Measurements from ENCODE around the gene ACSL3. TPM values are rescaled to one million over a fixed set of nuclear protein-coding genes. Genes with fewer than 3 reads are reported as not detected.

ACSL3 gene
- total and polyA plus RNA-seq, 10 donors: 7.5 to 50.2 (median 41.8) TPM

- Histone ChIP-seq H3K9me3 (peaks cover 0 to 34% (median 30%) of the 10 kb centered on the region in 8 donors), H3K4me3 (no peak overlapping the region), H3K36me3 (peaks cover 0 to 98% (median 63%) of the 10 kb centered on the region in 6 donors), H3K27ac (no peak overlapping the region), H3K27me3 (replicated peaks in 1 of 7) (no peaks in the 10 kb centered on the region), H3K4me1 (no peaks in the 10 kb centered on the region)
- 82 to 95% (median 94%) methylated on average over 4 of the region's 4 CpGs for WGBS, 5 donors
- intact Hi-C loops (cut with DNase I; ENCODE audit: low total_unique reads): no loop called here
- no peak for TF ChIP-seq POLR2AphosphoS5 (IDR thresholded peaks at IDR 0.05)
- no peak for TF ChIP-seq POLR2A (IDR thresholded peaks at IDR 0.05)
- TF ChIP-seq, protein P1, sequence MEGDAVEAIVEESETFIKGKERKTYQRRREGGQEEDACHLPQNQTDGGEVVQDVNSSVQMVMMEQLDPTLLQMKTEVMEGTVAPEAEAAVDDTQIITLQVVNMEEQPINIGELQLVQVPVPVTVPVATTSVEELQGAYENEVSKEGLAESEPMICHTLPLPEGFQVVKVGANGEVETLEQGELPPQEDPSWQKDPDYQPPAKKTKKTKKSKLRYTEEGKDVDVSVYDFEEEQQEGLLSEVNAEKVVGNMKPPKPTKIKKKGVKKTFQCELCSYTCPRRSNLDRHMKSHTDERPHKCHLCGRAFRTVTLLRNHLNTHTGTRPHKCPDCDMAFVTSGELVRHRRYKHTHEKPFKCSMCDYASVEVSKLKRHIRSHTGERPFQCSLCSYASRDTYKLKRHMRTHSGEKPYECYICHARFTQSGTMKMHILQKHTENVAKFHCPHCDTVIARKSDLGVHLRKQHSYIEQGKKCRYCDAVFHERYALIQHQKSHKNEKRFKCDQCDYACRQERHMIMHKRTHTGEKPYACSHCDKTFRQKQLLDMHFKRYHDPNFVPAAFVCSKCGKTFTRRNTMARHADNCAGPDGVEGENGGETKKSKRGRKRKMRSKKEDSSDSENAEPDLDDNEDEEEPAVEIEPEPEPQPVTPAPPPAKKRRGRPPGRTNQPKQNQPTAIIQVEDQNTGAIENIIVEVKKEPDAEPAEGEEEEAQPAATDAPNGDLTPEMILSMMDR (IDR thresholded peaks at IDR 0.05 in 8 of 11, conservative IDR thresholded peaks at IDR 0.05 in 3 of 11): no peak
- DNase-seq: no peak
These were observed 75.0 kb downstream of the ACSL3 start for GRCh38 chr2:222935688-222936298.

- 95 to 100% (median 98%) methylated on average over 7 of the region's 7 CpGs for WGBS, 5 donors
- no peak overlapping the region for H3K4me3 ChIP-seq
- H3K27me3 ChIP-seq (replicated peaks in 1 of 7): no peaks in the 10 kb centered on the region
- no peaks in the 10 kb centered on the region for H3K4me1 ChIP-seq
- H3K36me3 ChIP-seq: peaks cover 0 to 98% (median 57%) of the 10 kb centered on the region in 6 donors
- no peak for DNase-seq
- intact Hi-C loops (cut with DNase I; ENCODE audit: low total_unique reads): no loop called here
- no peak overlapping the region for H3K27ac ChIP-seq
- H3K9me3 ChIP-seq: peaks cover 0 to 34% (median 30%) of the 10 kb centered on the region in 8 donors
- no peak for TF ChIP-seq POLR2A (IDR thresholded peaks at IDR 0.05)
- TF ChIP-seq, protein P1 (IDR thresholded peaks at IDR 0.05 in 8 of 11, conservative IDR thresholded peaks at IDR 0.05 in 3 of 11): no peak
- TF ChIP-seq POLR2AphosphoS5 (IDR thresholded peaks at IDR 0.05): no peak
These were observed 75.9 kb downstream of the ACSL3 start for GRCh38 chr2:222936705-222937104.

GRCh38 chr2:222938327-222938726 is 77.5 kb downstream of the ACSL3 start:
- WGBS, 5 donors: 95 to 99% (median 98%) methylated on average over 2 of the region's 2 CpGs
- intact Hi-C loops (cut with DNase I; ENCODE audit: low total_unique reads): no loop called here
- TF ChIP-seq POLR2AphosphoS5 (IDR thresholded peaks at IDR 0.05) (no peak), POLR2A (IDR thresholded peaks at IDR 0.05) (no peak)
- TF ChIP-seq, protein P1 (IDR thresholded peaks at IDR 0.05 in 8 of 11, conservative IDR thresholded peaks at IDR 0.05 in 3 of 11): no peak

DNA sequence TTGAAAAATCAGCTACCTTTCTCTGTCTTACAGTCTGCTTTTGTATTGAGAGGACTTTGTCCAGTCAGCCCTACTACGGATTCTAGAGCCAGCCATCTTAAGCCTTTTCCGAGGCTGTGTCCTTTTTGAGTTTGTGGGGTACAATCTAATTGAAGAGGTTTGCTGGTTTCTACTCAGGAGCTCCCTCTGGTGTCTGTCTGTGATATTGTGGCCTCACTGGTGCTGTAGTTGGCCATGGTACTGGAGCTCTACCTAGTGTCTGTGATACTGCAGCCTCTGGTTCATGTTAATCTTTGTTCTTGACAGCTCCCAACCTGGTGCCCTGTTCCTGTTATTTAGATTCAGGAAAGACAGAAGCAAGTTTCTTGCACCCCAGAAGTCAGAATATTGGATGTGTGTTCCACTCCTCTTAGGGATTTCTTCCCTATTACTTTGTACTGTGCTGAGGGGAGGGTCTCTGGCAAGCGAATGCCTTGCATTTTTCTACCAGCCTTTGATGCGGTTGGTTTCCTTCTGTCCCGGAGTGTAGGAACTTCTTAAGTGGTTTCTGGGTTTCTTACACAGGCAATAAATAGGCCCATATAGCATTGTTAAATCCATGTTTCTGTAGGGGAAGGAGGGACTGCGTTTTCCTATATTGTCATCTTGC is 78.5 kb downstream of the ACSL3 start:
- intact Hi-C loops (cut with DNase I; ENCODE audit: low total_unique reads): no loop called here
- Histone ChIP-seq H3K4me3 (no peak overlapping the region), H3K36me3 (peaks cover 0 to 81% (median 41%) of the 10 kb centered on the region in 6 donors), H3K4me1 (peaks cover 0 to 5% (median 0%) of the 10 kb centered on the region in 6 donors), H3K27ac (no peak overlapping the region), H3K9me3 (peaks cover 0 to 34% (median 30%) of the 10 kb centered on the region in 8 donors), H3K27me3 (replicated peaks in 1 of 7) (no peaks in the 10 kb centered on the region)
- DNase-seq: no peak
- TF ChIP-seq, protein P1 (IDR thresholded peaks at IDR 0.05 in 8 of 11, conservative IDR thresholded peaks at IDR 0.05 in 3 of 11): peak; percentile 12 to 78 (median 61)
- TF ChIP-seq POLR2AphosphoS5 (IDR thresholded peaks at IDR 0.05): no peak
- 78 to 89% (median 85%) methylated on average over 6 of the region's 6 CpGs for WGBS, 5 donors

More at GRCh38 chr2:222938327-222938726, 77.5 kb downstream of the ACSL3 start:
- H3K27ac ChIP-seq: no peak overlapping the region
- peaks cover 0 to under 1% (median 0%) of the 10 kb centered on the region in 6 donors for H3K4me1 ChIP-seq
- DNase-seq: no peak
- H3K36me3 ChIP-seq: peaks cover 0 to 91% (median 47%) of the 10 kb centered on the region in 6 donors
- H3K9me3 ChIP-seq: peaks cover 0 to 34% (median 30%) of the 10 kb centered on the region in 8 donors
- no peak overlapping the region for H3K4me3 ChIP-seq
- no peaks in the 10 kb centered on the region for H3K27me3 ChIP-seq (replicated peaks in 1 of 7)

All from spleen (tissue), 11 donors.